A549 treated with Hydrocortisone at 1 μM for 4 hours (cell line): ENCODE measurements around the gene SERPINI2. TPM values are rescaled to one million over a fixed set of nuclear protein-coding genes. Genes with fewer than 3 reads are reported as not detected.

Source experiments
- total RNA-seq: library from RNA; stranded (reverse); fragments of 200-300 nt; extraction: Qiagen RNA extraction; gene quantifications from 5 replicates; pipeline ENCODE4 v1.2.3, GENCODE V29; 2022

Gene SERPINI2, protein sequence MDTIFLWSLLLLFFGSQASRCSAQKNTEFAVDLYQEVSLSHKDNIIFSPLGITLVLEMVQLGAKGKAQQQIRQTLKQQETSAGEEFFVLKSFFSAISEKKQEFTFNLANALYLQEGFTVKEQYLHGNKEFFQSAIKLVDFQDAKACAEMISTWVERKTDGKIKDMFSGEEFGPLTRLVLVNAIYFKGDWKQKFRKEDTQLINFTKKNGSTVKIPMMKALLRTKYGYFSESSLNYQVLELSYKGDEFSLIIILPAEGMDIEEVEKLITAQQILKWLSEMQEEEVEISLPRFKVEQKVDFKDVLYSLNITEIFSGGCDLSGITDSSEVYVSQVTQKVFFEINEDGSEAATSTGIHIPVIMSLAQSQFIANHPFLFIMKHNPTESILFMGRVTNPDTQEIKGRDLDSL
- total RNA-seq, result not detected in 5 replicates

DNA sequence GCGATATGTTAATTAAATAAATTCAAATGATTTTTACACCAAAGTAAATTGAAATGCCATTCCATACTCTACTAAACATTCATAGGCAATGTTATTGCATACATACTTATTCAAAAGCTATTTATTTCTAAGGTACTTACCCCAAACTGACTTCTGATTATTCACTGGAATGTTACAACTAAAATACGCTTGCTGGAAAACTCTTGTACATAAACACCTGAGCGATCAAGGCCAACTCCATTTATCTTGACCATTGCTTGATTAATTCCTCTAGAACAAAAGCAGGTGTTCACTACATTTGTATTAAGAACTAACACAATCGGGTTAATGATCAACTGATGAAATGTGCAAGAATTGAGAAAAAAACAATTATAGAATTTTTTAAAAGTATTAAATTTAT lies at the start of gene SERPINI2:
Gene SERPINI2, minus strand, starts transcription at position 180 of the 400 bp plus-strand sequence. CDS start 2,208 bp downstream, outside the sequence.

Other genes starting within 250 kb of the SERPINI2 start
- gene ZBBX, start 93.7 kb downstream of the SERPINI2 start, total RNA-seq, result not detected in 5 replicates
- not detected in 5 replicates for gene WDR49, start 179.9 kb upstream of the SERPINI2 start, total RNA-seq